ENCODE measurements around the gene TLE6. TPM values are rescaled to one million over a fixed set of nuclear protein-coding genes. Genes with fewer than 3 reads are reported as not detected.

The TLE6 gene
- total and polyA plus RNA-seq, 2 donors (not counting 3 experiments of a cell fraction or from before 2014, with no cell fraction given): 1.6 to 1.9 TPM

DNA sequence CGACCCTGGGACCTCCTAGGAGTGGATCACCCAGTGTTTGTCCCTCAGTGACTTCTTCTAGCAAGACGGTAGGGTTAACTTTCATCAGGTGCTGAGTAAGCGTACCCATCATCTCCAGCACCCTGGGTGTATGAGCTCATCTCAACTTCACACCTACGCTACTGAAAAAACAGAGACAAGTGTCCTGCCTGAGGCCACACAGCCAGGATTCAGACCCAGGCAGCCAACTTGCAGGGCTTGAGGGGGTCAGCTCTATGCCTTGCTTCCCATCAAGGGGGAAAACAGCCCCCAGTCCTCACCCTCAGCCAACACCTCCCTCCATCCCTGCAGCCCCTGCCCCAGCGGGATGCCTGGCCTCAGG, 47.1 kb downstream of the TLE6 start:
- intact Hi-C loops (cut with micrococcal nuclease): no loop called here
- H3K27me3 ChIP-seq (ENCODE audit: control insufficient read depth in 2 of 2, insufficient read depth in 2 of 2, low read length in 2 of 2): no peaks in the 10 kb centered on the region
- no peaks in the 10 kb centered on the region for H3K79me2 ChIP-seq (ENCODE audit: control insufficient read depth, insufficient read depth, low read length)
- no peaks in the 10 kb centered on the region for H3K9me3 ChIP-seq (replicated peaks; ENCODE audit: control insufficient read depth, insufficient read depth, low read length)
- DNase-seq (ENCODE audit: low read depth, low spot score) (no peak), FAIRE-seq (no peak)
- no peak overlapping the region for H3K4me2 ChIP-seq (ENCODE audit: insufficient read depth, low read length)
- H3K9me1 ChIP-seq (replicated peaks; ENCODE audit: control insufficient read depth, extremely low read depth, insufficient read depth, low read length): no peaks in the 10 kb centered on the region
- ChIA-PET POLR2A (no interaction called here), CTCF (interaction anchor here (1.5 kb wide), 1 partner anchor 80 kb away, joined by 5 read pairs; no protein-coding TSS in a partner anchor)
- no peak overlapping the region for H3K9ac ChIP-seq (replicated peaks; ENCODE audit: extremely low read depth, insufficient read depth, low read length)
- H3K27ac ChIP-seq (ENCODE audit: insufficient read depth, low read depth, low read length): no peak overlapping the region
- H3K4me3 ChIP-seq (replicated peaks in 1 of 3; ENCODE audit: insufficient read depth in 1 of 3, low read depth in 1 of 3, low read length in 3 of 3): no peak overlapping the region
- dilution Hi-C loops (cut with MboI; ENCODE audit: extremely low pct_ligation_motif_present, low sequenced_read_pairs): no loop called here
- H3K4me1 ChIP-seq (ENCODE audit: control insufficient read depth, extremely low read depth, insufficient read depth, low read length): peaks cover under 1% of the 10 kb centered on the region
- no peaks in the 10 kb centered on the region for H4K20me1 ChIP-seq (replicated peaks; ENCODE audit: control insufficient read depth, extremely low read depth, insufficient read depth, low read length)
- H3K36me3 ChIP-seq (ENCODE audit: control insufficient read depth in 2 of 2, extremely low read depth in 1 of 2, insufficient read depth in 2 of 2, low read length in 2 of 2): no peaks in the 10 kb centered on the region
- BruUV-seq (replicated peaks): no TSS peak
- H2AFZ ChIP-seq (ENCODE audit: low read depth, low read length): no peak overlapping the region
- TF ChIP-seq CTCF (IDR thresholded peaks at IDR 0.05; ENCODE audit: extremely low read depth in 1 of 2, insufficient read depth in 1 of 2, low read depth in 1 of 2, low read length in 2 of 2): no peak
- no peak for TF ChIP-seq EZH2 (IDR thresholded peaks at IDR 0.05; ENCODE audit: borderline replicate concordance, low read depth, low read length, severe bottlenecking)
- TF ChIP-seq POLR2AphosphoS5 (IDR thresholded peaks at IDR 0.05; ENCODE audit: insufficient read depth, low read depth, low read length): no peak

GRCh38 chr19:3024870-3025548, 47.6 kb downstream of the TLE6 start:
- no peaks in the 10 kb centered on the region for H3K36me3 ChIP-seq (ENCODE audit: control insufficient read depth in 2 of 2, extremely low read depth in 1 of 2, insufficient read depth in 2 of 2, low read length in 2 of 2)

More at GRCh38 chr19:3024870-3025548, 47.6 kb downstream of the TLE6 start:
- CTCF ChIA-PET: interaction anchor here (0.7 to 1.5 kb wide), 3 partner anchors 51 to 280 kb away, joined by 3 to 5 read pairs (median 3); no protein-coding TSS in a partner anchor
- POLR2A ChIA-PET: no interaction called here
- Histone ChIP-seq H3K27ac (ENCODE audit: insufficient read depth, low read depth, low read length) (no peak overlapping the region), H3K9me3 (replicated peaks; ENCODE audit: control insufficient read depth, insufficient read depth, low read length) (no peaks in the 10 kb centered on the region), H3K4me2 (ENCODE audit: insufficient read depth, low read length) (no peak overlapping the region), H3K9ac (replicated peaks; ENCODE audit: extremely low read depth, insufficient read depth, low read length) (no peak overlapping the region), H3K4me1 (ENCODE audit: control insufficient read depth, extremely low read depth, insufficient read depth, low read length) (peaks cover 2% of the 10 kb centered on the region), H3K27me3 (ENCODE audit: control insufficient read depth in 2 of 2, insufficient read depth in 2 of 2, low read length in 2 of 2) (peaks cover under 1 to 1% of the 10 kb centered on the region in 2 experiments), H3K79me2 (ENCODE audit: control insufficient read depth, insufficient read depth, low read length) (no peaks in the 10 kb centered on the region), H4K20me1 (replicated peaks; ENCODE audit: control insufficient read depth, extremely low read depth, insufficient read depth, low read length) (no peaks in the 10 kb centered on the region), H3K9me1 (replicated peaks; ENCODE audit: control insufficient read depth, extremely low read depth, insufficient read depth, low read length) (no peaks in the 10 kb centered on the region), H3K4me3 (replicated peaks in 1 of 3; ENCODE audit: insufficient read depth in 1 of 3, low read depth in 1 of 3, low read length in 3 of 3) (no peak overlapping the region), H2AFZ (ENCODE audit: low read depth, low read length) (no peak overlapping the region)
- FAIRE-seq (no peak), DNase-seq (ENCODE audit: low read depth, low spot score) (no peak)
- no TSS peak for BruUV-seq (replicated peaks)
- dilution Hi-C loops (cut with MboI; ENCODE audit: extremely low pct_ligation_motif_present, low sequenced_read_pairs) (no loop called here), intact Hi-C loops (cut with micrococcal nuclease) (no loop called here)
- TF ChIP-seq GATA2 (IDR thresholded peaks at IDR 0.05; ENCODE audit: insufficient read depth, insufficient read length, low read depth, low read length): no peak
- no peak for TF ChIP-seq JUN (IDR thresholded peaks at IDR 0.05; ENCODE audit: borderline replicate concordance, insufficient read depth, insufficient read length, low read depth)
- no peak for TF ChIP-seq POLR2AphosphoS5 (IDR thresholded peaks at IDR 0.05; ENCODE audit: insufficient read depth, low read depth, low read length)
- no peak for TF ChIP-seq MYC (IDR thresholded peaks at IDR 0.05; ENCODE audit: low read depth, low read length)
- no peak for TF ChIP-seq EZH2 (IDR thresholded peaks at IDR 0.05; ENCODE audit: borderline replicate concordance, low read depth, low read length, severe bottlenecking)
- no peak for TF ChIP-seq CTCF (IDR thresholded peaks at IDR 0.05; ENCODE audit: extremely low read depth in 1 of 2, insufficient read depth in 1 of 2, low read depth in 1 of 2, low read length in 2 of 2)

Measured in endothelial cell of umbilical vein (primary cell).